Anterior cingulate cortex (tissue), 58 donors: ENCODE data around the gene SLC39A5.
"Not testable (repeated sequence)": the region's sequence is repeated elsewhere in the genome, so short reads cannot be mapped to it uniquely, and the experiment has no call there.

Source experiments
- DNase-seq, 58 donors: peaks; one replicate each; lab custom pipeline; 2025; lab: John Stamatoyannopoulos, UW

Gene SLC39A5

DNA sequence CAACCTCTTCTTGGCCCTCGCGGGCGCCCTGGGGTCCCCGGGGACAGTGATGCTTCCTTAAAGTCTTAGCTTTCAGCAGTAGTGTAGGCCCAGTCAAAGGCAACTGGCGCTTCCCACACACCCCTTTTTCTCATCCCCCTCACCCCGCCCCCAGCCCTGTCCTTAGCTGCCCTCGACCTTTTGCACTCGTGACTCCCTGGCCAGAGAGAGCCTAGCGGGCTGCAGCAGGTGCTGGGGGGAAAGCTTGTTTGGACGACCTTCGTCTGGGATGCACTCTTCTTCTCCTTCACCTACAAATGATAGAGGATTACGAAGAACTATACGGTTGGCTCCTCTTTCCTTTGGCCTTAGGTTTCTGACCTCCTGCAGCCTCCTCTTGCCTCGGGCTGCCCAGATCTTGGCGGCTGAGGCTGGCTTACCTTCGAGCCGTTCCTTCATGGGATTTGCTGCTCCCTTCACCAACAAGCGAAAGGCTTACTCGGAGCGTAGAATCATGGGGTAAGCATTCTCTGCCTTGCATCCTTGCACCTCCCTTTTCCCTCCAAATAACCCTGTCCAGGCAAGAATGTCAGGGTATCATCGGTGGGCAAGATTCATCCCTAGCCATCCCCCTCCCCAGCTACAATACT, 37.7 kb downstream of the SLC39A5 start:
- peak in 2 of 58 donors; percentile 20 to 40 for DNase-seq

DNA sequence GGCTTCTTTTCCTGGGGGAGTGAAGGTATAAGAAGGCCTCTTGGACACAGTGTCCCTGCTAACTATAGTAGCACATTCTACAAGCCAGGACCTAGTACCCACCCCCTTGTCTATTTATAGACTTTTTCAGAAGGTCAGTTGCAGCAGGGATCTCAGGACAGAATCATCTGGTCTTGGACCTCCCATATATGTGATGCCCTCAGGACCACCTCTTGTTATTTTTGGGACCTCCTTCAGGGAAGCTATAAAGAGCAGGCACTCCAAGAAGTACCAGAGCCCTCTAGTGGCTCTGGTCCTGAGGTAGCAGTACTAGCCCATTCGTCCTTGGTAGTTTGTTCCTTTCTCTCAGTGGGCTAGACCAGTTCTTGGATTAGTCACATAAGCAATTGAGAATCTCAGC, 41.2 kb downstream of the SLC39A5 start:
- DNase-seq: peak in 1 of 58 donors; percentile 16

DNA sequence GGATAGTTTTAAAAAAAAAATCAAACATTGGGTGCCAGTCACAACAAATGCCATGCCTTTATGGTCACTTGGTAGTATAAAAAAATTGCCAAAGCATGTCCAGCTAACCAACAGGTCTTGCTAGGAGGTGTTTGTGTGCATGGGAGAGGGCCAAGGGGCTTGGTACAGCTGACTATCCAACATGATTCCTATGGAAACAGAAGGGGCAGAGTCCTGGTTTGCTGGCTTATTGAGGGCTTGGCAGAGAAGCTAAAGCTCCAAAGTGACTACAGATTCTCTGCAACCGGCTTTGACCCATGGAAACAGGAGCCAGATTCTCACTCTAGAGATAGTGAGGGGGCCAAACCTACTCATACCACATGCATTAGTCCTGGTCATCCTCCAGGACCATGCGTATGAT, 42.6 kb downstream of the SLC39A5 start:
- DNase-seq: not testable (repeated sequence)

DNA sequence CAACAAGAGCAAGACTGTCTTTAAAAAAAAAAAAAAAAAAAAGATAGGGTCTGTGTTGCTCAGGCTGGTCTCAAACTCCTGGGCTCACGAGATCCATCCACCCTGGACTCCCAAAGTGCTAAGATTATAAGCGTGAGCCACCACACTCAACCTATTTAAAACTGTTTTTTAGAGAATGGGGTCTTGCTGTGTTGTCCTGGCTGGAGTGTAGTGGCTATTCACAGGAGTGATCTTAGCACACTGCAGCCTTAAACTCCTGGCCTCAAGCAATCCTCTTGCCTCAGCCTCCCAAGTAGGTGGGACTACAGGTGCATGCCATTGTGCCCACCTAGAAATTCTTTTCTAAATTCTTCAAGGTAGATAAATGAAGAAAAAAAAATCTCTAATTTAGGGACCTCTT, 44.4 kb downstream of the SLC39A5 start:
- DNase-seq: no peak

DNA sequence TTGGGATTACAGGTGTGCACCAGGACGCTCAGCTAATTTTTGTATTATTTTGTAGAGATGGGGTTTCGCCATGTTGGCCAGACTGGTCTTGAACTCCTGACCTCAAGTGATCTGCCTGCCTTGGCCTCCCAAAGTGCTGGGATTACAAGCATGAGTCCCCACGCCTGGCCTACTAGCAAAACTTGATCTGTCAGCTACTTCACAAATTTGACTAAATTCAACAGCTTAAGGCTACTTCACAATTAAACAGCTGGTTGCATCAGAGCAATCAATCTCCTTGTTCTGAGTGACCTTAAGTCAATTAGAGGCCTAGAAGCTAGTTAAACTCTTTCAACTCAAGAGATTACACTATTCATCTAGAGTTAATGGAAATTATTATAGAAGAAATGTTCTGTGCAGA, 49.1 kb downstream of the SLC39A5 start:
- DNase-seq: no peak

DNA sequence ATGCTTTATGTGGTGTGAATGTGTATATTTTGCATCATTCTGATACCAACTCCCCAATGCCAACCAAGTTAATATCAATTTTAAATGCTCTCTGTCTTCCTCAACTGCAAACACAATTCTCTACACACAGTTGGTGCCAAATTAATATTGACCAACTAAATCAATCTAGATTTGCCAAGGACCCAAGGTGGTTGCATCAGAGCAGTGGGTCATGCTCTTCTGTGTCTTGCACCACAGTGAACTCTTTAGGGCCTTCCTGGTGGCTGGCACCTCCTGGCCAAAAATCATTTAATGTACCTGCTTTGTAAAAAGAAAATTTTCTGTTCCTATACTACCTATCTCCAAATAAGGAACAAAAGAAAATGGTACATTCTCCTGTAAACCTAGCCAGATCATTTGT, 51.0 kb downstream of the SLC39A5 start:
- no peak for DNase-seq

DNA sequence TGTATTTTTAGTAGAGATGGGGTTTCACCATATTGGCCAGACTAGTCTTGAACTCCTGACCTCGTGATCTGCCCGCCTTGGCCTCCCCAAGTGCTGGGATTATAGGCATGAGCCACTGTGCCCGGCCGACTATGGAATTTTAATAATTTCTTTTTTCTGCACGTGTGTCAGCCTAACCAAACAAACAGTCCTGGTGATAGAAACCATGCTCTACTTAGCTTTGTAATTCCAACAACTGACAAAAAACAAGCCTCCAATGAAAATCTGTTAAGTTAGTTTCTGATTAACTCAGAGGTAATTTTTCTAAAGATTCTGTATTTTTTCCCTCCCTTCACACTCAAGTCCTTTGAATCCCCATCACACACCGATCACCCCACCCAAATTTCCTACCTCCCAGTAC, 52.2 kb downstream of the SLC39A5 start:
- DNase-seq: no peak

DNA sequence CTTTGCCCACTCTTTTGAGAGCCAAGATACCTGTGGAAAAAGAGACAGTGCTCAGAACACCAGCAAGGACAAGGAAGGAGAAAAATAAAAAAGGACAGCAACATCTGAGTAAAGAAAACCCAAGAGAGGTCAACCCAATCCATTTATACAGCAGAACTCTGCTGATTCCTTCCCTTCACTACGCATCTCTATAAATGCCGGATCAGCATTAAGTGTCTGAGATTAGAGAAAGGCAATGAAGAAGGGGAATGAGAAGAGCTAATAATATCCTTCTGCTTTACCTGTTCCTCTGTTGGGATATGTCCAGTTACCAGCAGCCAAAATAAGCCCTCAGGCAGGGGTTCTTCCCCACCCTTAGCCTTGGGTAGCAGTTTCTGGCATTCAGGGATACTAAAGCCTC, 52.7 kb downstream of the SLC39A5 start:
- no peak for DNase-seq

DNA sequence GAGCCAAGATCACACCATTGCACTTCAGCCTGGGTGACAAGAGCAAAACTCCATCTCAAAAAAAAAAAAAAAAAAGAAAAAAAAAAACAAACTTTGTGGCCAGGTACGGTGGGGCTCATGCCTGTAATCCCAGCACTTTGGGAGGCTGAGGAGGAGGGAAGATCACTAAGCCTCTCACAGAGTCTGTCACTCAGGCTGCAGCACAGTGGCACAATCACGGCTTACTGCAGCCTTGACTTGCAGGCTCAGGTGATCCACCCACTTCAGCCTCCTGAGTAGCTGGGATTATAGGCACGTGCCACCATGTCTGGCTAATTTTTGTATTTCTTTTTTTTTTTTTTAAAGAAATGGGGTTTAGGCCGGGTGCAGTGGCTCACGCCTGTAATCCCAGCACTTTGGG, 54.4 kb downstream of the SLC39A5 start:
- DNase-seq: peak in 1 of 58 donors; percentile 2

DNA sequence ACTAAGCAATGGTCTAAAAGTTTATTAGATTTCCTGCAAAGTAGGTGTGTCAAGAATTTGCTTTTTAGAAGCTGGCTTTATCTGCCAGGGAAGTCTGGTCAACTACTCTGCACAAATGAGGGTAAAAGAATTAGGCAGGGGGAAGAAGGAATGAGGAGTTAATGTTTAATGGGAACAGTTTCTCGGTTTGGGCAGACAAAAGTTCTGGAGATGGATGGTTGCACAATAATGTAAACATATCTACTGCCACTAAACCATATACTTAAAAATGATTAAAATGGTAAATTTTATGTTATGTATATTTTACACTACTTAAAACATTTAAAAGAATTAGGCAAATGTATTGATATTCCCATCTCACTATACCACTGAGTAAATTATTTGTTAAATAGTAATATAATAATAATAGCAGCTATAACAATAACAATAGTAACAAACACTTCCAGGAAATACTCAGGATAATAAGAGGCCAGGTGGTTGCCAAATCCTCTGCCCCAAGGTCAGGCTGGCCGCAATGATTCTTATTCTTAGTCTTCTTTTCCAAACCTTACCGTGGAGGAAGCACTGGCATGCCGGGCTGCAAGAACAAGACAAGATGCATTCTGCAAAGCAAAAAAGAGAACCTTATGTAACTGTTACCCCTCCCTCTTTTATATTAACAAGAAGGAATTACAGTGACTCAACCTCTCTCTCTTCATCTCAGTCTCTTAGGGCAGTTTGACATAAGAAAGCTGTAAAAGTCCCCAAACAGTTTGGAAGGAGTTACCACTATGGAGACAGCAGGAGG, 56.4 kb downstream of the SLC39A5 start:
- DNase-seq: no peak
